Activated CD8-positive, alpha-beta memory T cell treated with anti-CD3 and anti-CD28 coated beads, Interleukin-2, amount 50 U/mL, for 1 hour (primary cell): ENCODE measurements around the gene INPP4B.

Experiments
- DNase-seq: peaks from one replicate; pipeline ENCODE4 v3.0.0-alpha.2; 2020; ENCODE audit errors: extremely low read depth

INPP4B gene

GRCh38 chr4:142142366-142143054 lies 703.6 kb downstream of the INPP4B start:
- no peak for DNase-seq

- no peak for DNase-seq
Observed at GRCh38 chr4:142141224-142141623, 704.9 kb downstream of the INPP4B start.

GRCh38 chr4:142130666-142131065 lies 715.4 kb downstream of the INPP4B start:
- DNase-seq = no peak

GRCh38 chr4:142129931-142130330 lies 716.2 kb downstream of the INPP4B start:
- no peak for DNase-seq

- no peak for DNase-seq
Observed at GRCh38 chr4:142129473-142129872, 716.6 kb downstream of the INPP4B start.

GRCh38 chr4:142128529-142128928 lies 717.6 kb downstream of the INPP4B start:
- no peak for DNase-seq

GRCh38 chr4:142126890-142127497 lies 719.1 kb downstream of the INPP4B start:
- peak; percentile 16 for DNase-seq

- DNase-seq = no peak
Observed at GRCh38 chr4:142124874-142125273, 721.2 kb downstream of the INPP4B start.

GRCh38 chr4:142121448-142122350 lies 724.4 kb downstream of the INPP4B start:
- DNase-seq = no peak

- DNase-seq = no peak
Observed at GRCh38 chr4:142120921-142121320, 725.2 kb downstream of the INPP4B start.

- no peak for DNase-seq
Observed at GRCh38 chr4:142112451-142112850, 733.6 kb downstream of the INPP4B start.

- DNase-seq = no peak
Observed at GRCh38 chr4:142110136-142110535, 736.0 kb downstream of the INPP4B start.

GRCh38 chr4:142104041-142104440 lies 742.1 kb downstream of the INPP4B start:
- no peak for DNase-seq

- DNase-seq = no peak
Observed at GRCh38 chr4:142101401-142101800, 744.7 kb downstream of the INPP4B start.

GRCh38 chr4:142100941-142101340 lies 745.2 kb downstream of the INPP4B start:
- DNase-seq = no peak

- no peak for DNase-seq
Observed at GRCh38 chr4:142098900-142099545, 747.1 kb downstream of the INPP4B start.

- no peak for DNase-seq
Observed at GRCh38 chr4:142098380-142098779, 747.7 kb downstream of the INPP4B start.

GRCh38 chr4:142097015-142097414 lies 749.1 kb downstream of the INPP4B start:
- DNase-seq = no peak

- DNase-seq = no peak
Observed at GRCh38 chr4:142095886-142096605, 750.1 kb downstream of the INPP4B start.

- no peak for DNase-seq
Observed at GRCh38 chr4:142092941-142093340, 753.2 kb downstream of the INPP4B start.

- no peak for DNase-seq
Observed at GRCh38 chr4:142091691-142092182, 754.4 kb downstream of the INPP4B start.
